Measurements from ENCODE around the gene ELF3. TPM values are rescaled to one million over a fixed set of nuclear protein-coding genes. Genes with fewer than 3 reads are reported as not detected.
A peak's percentile ranks its signal among the peaks of the same experiment; 100 is the strongest.

The ELF3 gene
- total and polyA plus RNA-seq, 2 of the 8 experiments (the other 6 are each of a cell fraction or from before 2014, with no cell fraction given): 17.3 to 25.0 TPM

DNA sequence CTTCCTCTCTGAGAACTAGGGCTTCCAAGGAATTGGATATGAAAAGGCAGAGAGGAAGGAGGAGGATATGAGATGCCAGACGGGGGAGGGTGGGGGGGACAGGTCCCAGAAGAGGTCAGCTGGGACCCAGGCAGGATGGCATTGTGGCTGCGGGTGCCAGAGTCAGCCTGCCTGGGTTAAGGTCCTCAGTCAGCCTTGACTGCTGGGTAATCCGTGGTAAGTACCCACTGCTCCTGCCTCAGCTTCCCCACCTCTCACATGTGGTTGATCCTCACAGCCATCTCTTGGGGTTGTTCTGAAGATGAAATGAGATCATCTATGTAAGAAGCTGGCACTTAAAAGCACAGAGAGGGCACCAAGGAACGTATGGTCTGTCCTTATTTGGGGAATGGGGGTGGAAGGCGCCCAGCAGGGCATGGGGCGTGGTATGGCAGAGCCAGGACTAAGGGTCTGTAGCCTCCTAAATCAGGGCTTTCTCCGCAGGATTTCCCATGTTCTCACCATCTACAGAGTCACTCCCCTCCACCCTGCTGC, 23.8 kb downstream of the ELF3 start:
- Histone ChIP-seq H3K23me2 (ENCODE audit: low read depth, low read length) (no peaks in the 10 kb centered on the region; the same call in 1 of the 2 replicates), H3K4me3 (ENCODE audit: extremely low read depth in 1 of 4, insufficient read depth in 2 of 4, low read depth in 3 of 4, low read length in 4 of 4) (no peak overlapping the region)
- CTCF ChIA-PET (ENCODE audit: partially characterized antibody): interaction anchor here (0.7 to 1.9 kb wide), 9 partner anchors 22 to 522 kb away, joined by 3 to 8 read pairs (median 4); partner anchors contain the start of gene ELF3

More for the DNA sequence above, 23.8 kb downstream of the ELF3 start:
- Histone ChIP-seq H2BK120ac (replicated peaks; ENCODE audit: low read depth, low read length) (no peak overlapping the region), H3K18ac (ENCODE audit: extremely low read depth, low read length) (peak overlapping the region; percentile 9; the same call in 1 of the 2 replicates), H4K8ac (ENCODE audit: extremely low read depth, insufficient read depth, low read length) (no peak overlapping the region), H3K4ac (replicated peaks; ENCODE audit: insufficient read length, low read depth, low read length) (no peak overlapping the region), H3K4me1 (replicated peaks in 1 of 4; ENCODE audit: control insufficient read depth in 3 of 4, insufficient read depth in 4 of 4, low read length in 3 of 4) (peaks cover 0 to 9% (median under 1%) of the 10 kb centered on the region in 4 experiments; a peak in 3 of 7 replicates), H3K27ac (ENCODE audit: low read depth, low read length) (no peak overlapping the region), H3K79me2 (ENCODE audit: control insufficient read depth in 1 of 2, insufficient read depth in 2 of 2, low read length in 2 of 2) (no peaks in the 10 kb centered on the region), H3K27me3 (replicated peaks in 1 of 4; ENCODE audit: control insufficient read depth in 3 of 4, extremely low read depth in 1 of 4, insufficient read depth in 3 of 4, low read length in 3 of 4) (no peaks in the 10 kb centered on the region), H3K56ac (replicated peaks; ENCODE audit: insufficient read length, low read depth, low read length) (no peak overlapping the region), H2AFZ (ENCODE audit: low read length) (peak overlapping the region; percentile 67), H3K14ac (ENCODE audit: insufficient read length) (no peak overlapping the region), H2BK20ac (ENCODE audit: low read length) (0 out of 2 replicates have a peak overlapping the region, but pooled peaks have one; percentile 64), H4K20me1 (replicated peaks in 1 of 2; ENCODE audit: control insufficient read depth in 1 of 2, insufficient read depth in 2 of 2, low read length in 2 of 2) (no peaks in the 10 kb centered on the region), H2BK15ac (ENCODE audit: low read length) (0 out of 2 replicates have a peak overlapping the region, but pooled peaks have one; percentile 65), H2AK5ac (ENCODE audit: low read depth, low read length) (no peak overlapping the region), H4K5ac (ENCODE audit: insufficient read length, low read depth, low read length) (no peak overlapping the region), H3K36me3 (ENCODE audit: control insufficient read depth in 2 of 4, insufficient read depth in 4 of 4, low read length in 3 of 4) (no peaks in the 10 kb centered on the region), H3K23ac (ENCODE audit: insufficient read length) (no peak overlapping the region), H3K9ac (replicated peaks in 1 of 4; ENCODE audit: extremely low read depth in 1 of 4, low read depth in 3 of 4, low read length in 3 of 4) (no peak overlapping the region), H3K4me2 (ENCODE audit: insufficient read depth in 1 of 2, low read depth in 2 of 2, low read length in 2 of 2) (no peak overlapping the region), H3K79me1 (ENCODE audit: low read depth, low read length) (no peaks in the 10 kb centered on the region), H2BK5ac (ENCODE audit: low read depth, low read length) (peak overlapping the region; percentile 1; the same call in 1 of the 2 replicates), H4K91ac (replicated peaks; ENCODE audit: insufficient read length, low read length) (no peak overlapping the region), H3K9me3 (ENCODE audit: insufficient read depth in 2 of 2, low read depth in 1 of 2, low read length in 1 of 2) (no peaks in the 10 kb centered on the region), H2BK12ac (ENCODE audit: low read depth, low read length) (peak overlapping the region; percentile 5; the same call in 1 of the 2 replicates)
- POLR2A ChIA-PET (ENCODE audit: partially characterized antibody): interaction anchor here (0.6 to 2.4 kb wide), 6 partner anchors 16 to 72 kb away, joined by 3 to 6 read pairs (median 3); partner anchors contain the start of gene ELF3
- FAIRE-seq (no peak), DNase-seq (ENCODE audit: low read depth in 1 of 2, low spot score in 2 of 2) (no peak)
- TF ChIP-seq, protein P1, sequence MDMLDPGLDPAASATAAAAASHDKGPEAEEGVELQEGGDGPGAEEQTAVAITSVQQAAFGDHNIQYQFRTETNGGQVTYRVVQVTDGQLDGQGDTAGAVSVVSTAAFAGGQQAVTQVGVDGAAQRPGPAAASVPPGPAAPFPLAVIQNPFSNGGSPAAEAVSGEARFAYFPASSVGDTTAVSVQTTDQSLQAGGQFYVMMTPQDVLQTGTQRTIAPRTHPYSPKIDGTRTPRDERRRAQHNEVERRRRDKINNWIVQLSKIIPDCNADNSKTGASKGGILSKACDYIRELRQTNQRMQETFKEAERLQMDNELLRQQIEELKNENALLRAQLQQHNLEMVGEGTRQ (IDR thresholded peaks at IDR 0.05; ENCODE audit: low read length): no peak
- TF ChIP-seq RXRA (IDR thresholded peaks at IDR 0.05; ENCODE audit: insufficient read depth, low read depth, low read length) (no peak), ASH2L (IDR thresholded peaks at IDR 0.05; ENCODE audit: low read length) (peak; percentile 13), CBX8 (IDR thresholded peaks at IDR 0.05; ENCODE audit: borderline replicate concordance, low read depth, low read length) (no peak)
- 67% methylated on average over 5 of the region's 7 CpGs; no CpG with 5 or more reads in 1 of the 2 experiments for WGBS, 2 experiments (ENCODE audit: extremely low coverage in 1 of 2, insufficient coverage in 1 of 2, insufficient read length in 1 of 2, insufficient replicate concordance in 2 of 2, low coverage in 1 of 2, low lambda C conversion rate in 2 of 2, missing lambda C conversion rate in 1 of 2)
